GM18499 (cell line): ENCODE results near the gene KCNH3.
"Not testable (repeated sequence)": the region's sequence is repeated elsewhere in the genome, so short reads cannot be mapped to it uniquely, and the experiment has no call there.

ENCODE experiments used
- ATAC-seq: cut with Tn5 transposase; IDR thresholded peaks from one replicate; pipeline ENCODE4 v1.9.1; 2021; ENCODE audit warnings: moderate number of reproducible peaks; ENCODE audit not compliant: insufficient read depth, unreplicated experiment

The KCNH3 gene

DNA sequence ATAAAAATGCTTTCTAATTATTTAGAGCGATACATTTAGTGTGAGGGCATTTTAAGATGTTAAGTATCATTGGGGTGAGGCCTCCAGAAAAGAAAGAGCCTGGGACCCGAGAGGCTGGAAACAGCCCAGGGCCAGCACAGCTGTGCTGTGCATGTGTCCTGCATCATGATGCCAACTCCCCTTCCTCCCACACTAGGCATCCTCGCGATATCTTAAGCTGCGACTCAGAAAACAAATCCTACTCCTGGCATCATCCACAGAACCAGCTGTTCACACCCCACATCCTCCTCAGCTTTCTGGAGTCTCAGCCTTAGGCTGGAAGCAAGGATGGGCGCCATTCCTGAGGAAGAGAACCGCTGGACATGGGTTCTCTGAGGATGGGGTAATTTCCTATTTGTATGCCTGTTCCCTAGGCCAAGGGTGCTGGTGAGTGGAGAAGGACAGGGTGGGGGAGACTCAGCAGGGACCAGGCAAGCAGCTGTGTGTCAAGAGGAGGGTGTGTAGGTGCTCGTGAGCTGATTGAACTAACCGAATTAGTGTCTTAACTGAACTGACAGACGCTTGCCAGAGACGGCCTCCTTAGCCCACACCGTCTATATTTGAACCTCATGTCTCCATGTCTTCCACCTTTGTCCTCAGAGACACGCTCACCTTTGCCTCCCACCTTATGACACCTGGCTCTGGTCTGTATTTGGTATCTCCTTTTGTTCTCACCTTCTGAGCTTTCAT, 44.7 kb downstream of the KCNH3 start:
- ATAC-seq, result no peak

DNA sequence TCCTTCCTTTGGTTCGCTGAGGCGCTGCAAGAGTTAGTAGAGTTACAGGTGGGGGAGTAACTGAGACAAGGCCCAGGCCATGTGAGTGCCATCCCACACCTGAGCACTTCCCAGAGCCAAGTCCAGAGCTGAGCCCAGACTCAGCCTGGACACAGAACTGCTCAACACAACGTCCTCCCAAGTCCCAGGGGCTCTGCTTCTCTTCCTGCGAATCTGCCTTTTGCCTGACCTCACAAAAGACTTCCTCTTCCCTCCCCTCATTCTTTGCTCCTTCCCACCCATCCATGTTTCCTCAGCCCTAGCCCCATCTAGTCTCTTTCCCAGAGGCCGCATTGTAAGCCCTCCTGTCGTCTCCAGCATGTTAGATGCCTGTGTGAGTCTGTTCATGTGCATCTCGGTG, 45.8 kb downstream of the KCNH3 start:
- no peak for ATAC-seq

DNA sequence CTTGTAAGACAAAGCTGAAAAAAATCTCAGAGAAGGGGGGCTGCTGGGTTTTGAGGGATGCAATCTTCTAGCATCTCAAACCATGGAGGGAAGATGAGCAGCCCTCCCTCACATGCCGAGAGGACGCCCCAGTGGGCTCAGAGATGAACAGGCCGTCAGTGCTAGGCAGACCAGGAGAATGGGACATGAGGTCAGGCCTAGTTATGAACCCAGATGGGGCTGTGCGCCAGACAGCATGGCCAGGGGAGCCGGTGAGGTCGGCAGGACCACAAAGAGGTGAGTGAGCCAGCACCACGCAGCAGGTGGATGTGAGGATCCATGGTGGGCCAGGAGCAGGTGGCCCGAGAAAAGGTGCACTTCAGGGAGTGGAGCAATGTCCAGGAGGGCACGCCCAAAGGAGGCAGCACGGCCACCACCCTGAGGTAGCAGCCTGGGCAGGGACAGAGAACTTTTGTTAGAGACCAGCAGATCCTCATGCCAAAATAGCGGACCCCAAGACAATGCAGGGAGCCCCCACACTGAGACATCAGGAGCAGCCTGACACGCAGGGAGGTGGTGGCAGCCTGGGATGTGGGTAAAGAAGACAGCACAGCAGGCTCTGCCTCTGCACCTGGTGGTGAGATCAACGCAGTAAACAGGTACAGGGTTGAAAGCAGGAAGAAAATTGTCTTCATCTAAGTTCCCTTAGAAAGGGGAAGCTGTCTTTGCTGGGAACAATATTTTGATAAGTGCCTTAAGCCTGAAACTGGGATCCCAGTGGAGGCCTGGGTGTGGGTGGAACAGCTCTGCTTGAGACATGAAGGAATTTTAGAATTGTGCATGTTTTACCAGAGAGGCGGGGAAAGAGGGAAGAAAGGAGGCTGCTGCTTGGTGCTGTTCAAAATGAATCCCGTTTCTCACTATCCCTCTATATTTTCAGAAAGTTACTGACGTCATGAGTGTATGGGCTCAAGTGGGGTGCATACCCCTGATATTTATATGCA, 46.9 kb downstream of the KCNH3 start:
- ATAC-seq, result no peak

GRCh38 chr12:49587174-49587908, 48.5 kb downstream of the KCNH3 start:
- no peak for ATAC-seq

- ATAC-seq, result no peak
These were observed 49.5 kb downstream of the KCNH3 start for GRCh38 chr12:49588281-49588680.

GRCh38 chr12:49588721-49589516, 50.1 kb downstream of the KCNH3 start:
- ATAC-seq, result no peak

GRCh38 chr12:49598527-49598926, 59.7 kb downstream of the KCNH3 start:
- no peak for ATAC-seq

DNA sequence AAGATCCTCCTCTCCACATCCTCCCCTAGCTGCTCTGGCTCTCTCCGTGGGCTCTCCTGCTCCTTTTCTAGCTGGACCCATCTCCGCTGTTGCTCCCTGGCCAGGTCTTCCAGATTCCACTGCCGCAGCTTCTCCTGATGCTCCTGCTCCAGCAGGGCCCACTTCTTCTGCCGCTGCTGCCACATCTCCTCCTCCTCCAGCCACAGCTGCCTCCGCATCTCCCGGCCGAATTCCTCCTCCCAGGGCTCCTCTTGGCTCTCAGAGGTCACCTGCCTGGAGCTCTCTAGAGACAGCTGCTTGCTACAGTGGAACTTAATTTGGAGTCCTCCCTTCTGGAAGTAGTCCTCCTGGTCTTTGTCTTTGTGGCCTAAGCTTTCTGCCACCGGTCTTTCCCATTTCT, 61.1 kb downstream of the KCNH3 start:
- no peak for ATAC-seq

GRCh38 chr12:49603721-49604120, 64.9 kb downstream of the KCNH3 start:
- ATAC-seq, result no peak

DNA sequence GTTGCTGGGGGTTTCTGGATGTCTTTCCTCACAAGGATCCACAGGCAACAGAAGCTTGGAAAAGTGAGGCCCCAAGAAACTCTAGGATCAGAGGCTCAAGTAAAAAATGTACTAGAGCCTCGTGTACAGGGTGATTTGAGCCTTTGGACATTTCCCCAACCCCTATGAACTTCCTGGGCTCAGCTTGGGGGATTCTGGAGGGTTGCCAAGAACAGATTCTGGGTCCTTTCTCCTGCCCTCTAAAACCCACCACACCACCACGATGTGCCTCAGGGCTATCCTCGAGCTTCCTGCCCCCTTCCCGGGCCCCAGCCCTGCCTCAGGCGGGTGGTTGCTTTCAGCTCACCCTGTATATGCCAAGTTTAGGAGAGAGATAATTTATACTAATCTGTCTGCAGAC, 66.0 kb downstream of the KCNH3 start:
- ATAC-seq, result no peak

DNA sequence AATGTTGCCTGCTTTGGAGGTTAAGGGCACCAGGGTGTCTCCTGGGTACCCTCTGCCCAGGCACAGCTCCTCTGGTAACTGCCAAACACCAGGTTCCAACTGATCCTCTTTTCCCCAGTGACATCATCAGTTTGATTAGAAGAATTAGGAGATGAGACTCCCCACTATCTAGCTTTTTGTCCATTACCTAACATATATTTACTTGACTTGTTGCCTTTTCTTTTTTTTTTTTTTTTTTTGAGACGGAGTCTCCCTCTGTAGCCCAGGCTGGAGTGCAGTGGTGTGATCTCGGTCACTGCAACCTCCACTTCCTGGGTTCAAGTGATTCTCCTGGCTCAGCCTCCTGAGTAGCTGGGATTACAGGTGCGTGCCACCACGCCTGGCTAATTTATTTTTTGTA, 66.7 kb downstream of the KCNH3 start, which contains the start of gene FAM186B:
Gene FAM186B, minus strand, starts transcription at position 101 of the 400 bp plus-strand sequence. CDS start 162 bp downstream, outside the sequence.
- not testable (repeated sequence) for ATAC-seq
